IMR-90 (cell line): ENCODE data around the gene CCDC200. TPM values are rescaled to one million over a fixed set of nuclear protein-coding genes. Genes with fewer than 3 reads are reported as not detected.

ENCODE experiments used
- ATAC-seq: fragments of 200-7000 bp; cut with Tn5 transposase; 2 replicates; pipeline ENCODE4 v1.9.1; 2020; ENCODE audit warnings: low read depth, mild to moderate bottlenecking, moderate library complexity
- BruUV-seq: library from RNA; stranded (reverse); fragments of 400-500 nt; replicated peaks from 2 replicates; lab custom pipeline; 2021; lab: Mats Ljungman, UMichigan
- CTCF ChIA-PET: fragments of 300-600 bp; formaldehyde crosslinking; extraction: SDS; loops from one replicate; lab custom pipeline; 2021; ENCODE audit warnings: antibody characterized with exemption; lab: Yijun Ruan, JAX
- POLR2A ChIA-PET: fragments of 300-600 bp; sonication (Branson Sonifier 250); formaldehyde crosslinking; loops from one replicate; lab custom pipeline; 2022; ENCODE audit warnings: antibody characterized with exemption; ENCODE audit not compliant: unreplicated experiment; lab: Charles Lee
- DNase-seq: peaks from one replicate; pipeline ENCODE4 v3.0.0; 2013
- H2AFZ ChIP-seq: replicated peaks from 2 replicates; pipeline ENCODE3; 2013; ENCODE audit warnings: low read length, mild to moderate bottlenecking; ENCODE audit not compliant: poor library complexity
- H2AK5ac ChIP-seq: 2 replicates; pipeline ENCODE4 v1.6.1; 2013; ENCODE audit warnings: low read depth, low read length, inconsistent platforms
- H2AK9ac ChIP-seq: replicated peaks from 2 replicates; pipeline ENCODE3; 2013; ENCODE audit warnings: mild to moderate bottlenecking, low read depth, low read length, moderate library complexity; ENCODE audit not compliant: poor library complexity
- H2BK120ac ChIP-seq: 2 replicates; pipeline ENCODE4 v1.6.1; 2013; ENCODE audit warnings: low read depth, low read length, inconsistent platforms
- H2BK15ac ChIP-seq: 3 replicates; pipeline ENCODE4 v1.6.1; 2013; ENCODE audit warnings: low read depth, low read length, inconsistent platforms
- H2BK20ac ChIP-seq: 2 replicates; pipeline ENCODE4 v1.6.1; 2013; ENCODE audit warnings: low read depth, mild to moderate bottlenecking, inconsistent platforms, low read length, moderate library complexity
- H2BK5ac ChIP-seq: 2 replicates; pipeline ENCODE4 v1.6.1; 2013; ENCODE audit warnings: mild to moderate bottlenecking, low read depth, low read length, inconsistent platforms; ENCODE audit not compliant: poor library complexity, severe bottlenecking
- H3K14ac ChIP-seq: replicated peaks from 2 replicates; pipeline ENCODE4 v1.6.1; 2013; ENCODE audit warnings: low read depth, low read length, inconsistent platforms
- H3K18ac ChIP-seq: 2 replicates; pipeline ENCODE4 v1.6.1; 2013; ENCODE audit warnings: low read depth, low read length, control low read depth
- H3K23ac ChIP-seq: 2 replicates; pipeline ENCODE4 v1.6.1; 2013; ENCODE audit warnings: low read depth, low read length, inconsistent platforms
- H3K27ac ChIP-seq: 2 replicates; pipeline ENCODE4 v1.5.1; 2013; ENCODE audit warnings: mild to moderate bottlenecking, control low read depth, low read length; ENCODE audit not compliant: insufficient read depth
- H3K27me3 ChIP-seq: 2 replicates; pipeline ENCODE4 v1.6.1; 2013; ENCODE audit warnings: low read length; ENCODE audit not compliant: control insufficient read depth, insufficient read depth
- H3K36me3 ChIP-seq: 2 replicates; pipeline ENCODE4 v1.6.1; 2013; ENCODE audit warnings: low read length, mixed read lengths; ENCODE audit not compliant: control insufficient read depth, insufficient read depth
- H3K4ac ChIP-seq: 2 replicates; pipeline ENCODE4 v1.6.1; 2013; ENCODE audit warnings: low read depth, low read length, inconsistent platforms
- H3K4me1 ChIP-seq: 2 replicates; pipeline ENCODE4 v1.6.1; 2013; ENCODE audit warnings: low read length, mixed read lengths; ENCODE audit not compliant: control insufficient read depth, insufficient read depth
- H3K4me2 ChIP-seq: 2 replicates; pipeline ENCODE4 v1.6.1; 2013; ENCODE audit warnings: low read depth, mild to moderate bottlenecking, control low read depth, low read length, moderate library complexity
- H3K4me3 ChIP-seq: 2 replicates; pipeline ENCODE4 v1.5.1; 2013; ENCODE audit warnings: low read depth, mild to moderate bottlenecking, control low read depth, low read length, moderate library complexity; ENCODE audit not compliant: insufficient read depth
- H3K56ac ChIP-seq: 2 replicates; pipeline ENCODE4 v1.6.1; 2013; ENCODE audit warnings: low read length, inconsistent platforms; ENCODE audit not compliant: insufficient read depth; ENCODE audit errors: extremely low read depth
- H3K79me1 ChIP-seq, 2 experiments: 2 replicates each; pipeline ENCODE4 v1.6.1; 2013; ENCODE audit warnings: low read length in 2 of 2, inconsistent platforms in 1 of 2, low read depth in 1 of 2
- H3K9ac ChIP-seq: 2 replicates; pipeline ENCODE4 v1.6.1; 2013; ENCODE audit warnings: low read depth, low read length, control low read depth
- H3K9me1 ChIP-seq: 2 replicates; pipeline ENCODE4 v1.6.1; 2013; ENCODE audit warnings: low read length, inconsistent platforms; ENCODE audit not compliant: insufficient read depth
- H3K9me3 ChIP-seq: 2 replicates; pipeline ENCODE4 v1.6.1; 2013; ENCODE audit warnings: low read length; ENCODE audit not compliant: control insufficient read depth, insufficient read depth
- H4K20me1 ChIP-seq: 2 replicates; pipeline ENCODE4 v1.6.1; 2013; ENCODE audit warnings: low read length, inconsistent platforms; ENCODE audit not compliant: insufficient read depth
- H4K5ac ChIP-seq: 2 replicates; pipeline ENCODE4 v1.6.1; 2013; ENCODE audit warnings: mild to moderate bottlenecking, low read depth, low read length, control low read depth
- H4K8ac ChIP-seq, 2 experiments: 2 replicates each; pipeline ENCODE4 v1.6.1; 2013; ENCODE audit warnings: low read depth in 2 of 2, low read length in 2 of 2, control low read depth in 1 of 2, inconsistent platforms in 1 of 2
- H4K91ac ChIP-seq: 2 replicates; pipeline ENCODE4 v1.6.1; 2013; ENCODE audit warnings: low read depth, low read length, inconsistent platforms; ENCODE audit not compliant: insufficient read depth
- BHLHE40 ChIP-seq: fragments of 150-350 bp; IDR thresholded peaks from 2 replicates; pipeline ENCODE4 v1.6.1; 2016; ENCODE audit warnings: mild to moderate bottlenecking, low read depth, low read length
- CEBPB ChIP-seq: IDR thresholded peaks from 2 replicates; pipeline ENCODE4 v1.6.1; 2012; ENCODE audit warnings: low read depth, low read length, improper control_type of control experiment
- CHD1 ChIP-seq: IDR thresholded peaks from 2 replicates; pipeline ENCODE4 v1.6.1; 2012; ENCODE audit warnings: low read depth, low read length, improper control_type of control experiment
- CTCF ChIP-seq: conservative IDR thresholded peaks from 2 replicates; pipeline ENCODE4 v1.5.1; 2012; ENCODE audit warnings: mild to moderate bottlenecking, low read depth, low read length, improper control_type of control experiment
- FOS ChIP-seq: fragments of 150-350 bp; IDR thresholded peaks from 2 replicates; pipeline ENCODE4 v1.6.1; 2016; ENCODE audit warnings: low read depth, low read length
- MAFK ChIP-seq: IDR thresholded peaks from 2 replicates; pipeline ENCODE4 v1.6.1; 2012; ENCODE audit warnings: low read depth, low read length, improper control_type of control experiment
- MAZ ChIP-seq: IDR thresholded peaks from 2 replicates; pipeline ENCODE4 v1.6.1; 2012; ENCODE audit warnings: low read depth, mild to moderate bottlenecking, low read length, improper control_type of control experiment, moderate library complexity, borderline replicate concordance
- NFE2L2 ChIP-seq: fragments of 150-350 bp; IDR thresholded peaks from 2 replicates; pipeline ENCODE4 v1.6.1; 2016; ENCODE audit warnings: low read depth, mild to moderate bottlenecking, low read length
- POLR2A ChIP-seq: IDR thresholded peaks from 2 replicates; pipeline ENCODE4 v1.6.1; 2012; ENCODE audit warnings: mild to moderate bottlenecking, low read depth, low read length
- RAD21 ChIP-seq: IDR thresholded peaks from 2 replicates; pipeline ENCODE4 v1.6.1; 2012; ENCODE audit warnings: low read length, improper control_type of control experiment
- RCOR1 ChIP-seq: IDR thresholded peaks from 2 replicates; pipeline ENCODE4 v1.6.1; 2012; ENCODE audit warnings: mild to moderate bottlenecking, low read length, improper control_type of control experiment; ENCODE audit not compliant: insufficient replicate concordance
- RFX5 ChIP-seq: IDR thresholded peaks from 2 replicates; pipeline ENCODE4 v1.8.0; 2012; ENCODE audit warnings: low read depth, mild to moderate bottlenecking, low read length, moderate library complexity
- SMC3 ChIP-seq: fragments of 150-350 bp; IDR thresholded peaks from 2 replicates; pipeline ENCODE4 v1.6.1; 2016; ENCODE audit warnings: low read depth, mild to moderate bottlenecking, antibody characterized with exemption, low read length, moderate library complexity
- USF2 ChIP-seq: fragments of 150-350 bp; IDR thresholded peaks from 2 replicates; pipeline ENCODE4 v1.6.1; 2017; ENCODE audit warnings: mild to moderate bottlenecking, antibody characterized with exemption, low read length, low read depth
- WGBS, 2 experiments: methylation state at CpG; one replicate each; pipeline versions ENCODE4 v1.1.5 to v1.1.7; 2013; ENCODE audit warnings: missing lambda C conversion rate in 2 of 2; ENCODE audit not compliant: insufficient read length in 1 of 2; ENCODE audit errors: extremely low coverage in 2 of 2; 5-methylcytosine and 5-hydroxymethylcytosine counted together
- dilution Hi-C: fragments of 300-500 bp; cut with HindIII; formaldehyde crosslinking; loops from one replicate; pipeline ENCODE4 v1.14.3; 2018; ENCODE audit warnings: low sequenced_read_pairs; ENCODE audit not compliant: unreplicated experiment
- in situ Hi-C: fragments of 300-500 bp; cut with MboI; formaldehyde crosslinking; loops from 3 replicates; pipeline ENCODE4 v1.14.3; 2019; ENCODE audit warnings: low sequenced_read_pairs, inconsistent platforms, mixed read lengths
- intact Hi-C: fragments of 100-400 bp; cut with micrococcal nuclease; formaldehyde crosslinking; loops from 2 replicates; pipeline ENCODE4 v1.10.0; 2022
- polyA plus RNA-seq, 3 experiments: library from polyadenylated mRNA; depleted of rRNA; stranded (reverse); fragments of >200 nt; gene quantifications; 2 replicates each; pipeline ENCODE4 v1.2.3, GENCODE V29; 2012; ENCODE audit warnings: low replicate concordance in 1 of 3
- total RNA-seq: library from RNA; depleted of rRNA; stranded (reverse); fragments of >200 nt; gene quantifications from 2 replicates; pipeline ENCODE4 v1.2.3, GENCODE V29; 2012

CCDC200 gene
- total and polyA plus RNA-seq, 2 of the 4 experiments (the other 2 are of a cell fraction), result not detected

- H3K14ac ChIP-seq, result peak overlapping the region; percentile 91
- no peaks in the 10 kb centered on the region for H3K27me3 ChIP-seq
- in situ Hi-C loops (loop anchor here (5.0 kb wide), 1 partner anchor 145 kb away; the partner anchor contains the start of gene RND2), intact Hi-C loops (loop anchor here (1.0 to 5.0 kb wide), 2 partner anchors 45 to 148 kb away; partner anchors contain the start of gene BRCA1), dilution Hi-C loops (no loop called here)
- peak overlapping the region; percentile 94 for H3K9ac ChIP-seq
- ChIA-PET POLR2A (interaction anchor here (0.6 to 2.0 kb wide), 6 partner anchors 144 to 196 kb away, joined by 3 to 12 read pairs (median 8); partner anchors contain the start of gene RPL27), CTCF (interaction anchor here (2.3 kb wide), 1 partner anchor 147 kb away, joined by 15 read pairs; no protein-coding TSS in a partner anchor)
- peak overlapping the region; percentile 99 for H3K23ac ChIP-seq
- H3K4me2 ChIP-seq, result peak overlapping the region; percentile 86
- H4K91ac ChIP-seq, result peak overlapping the region; percentile 94
- H2AK9ac ChIP-seq, result peak overlapping the region; percentile 95
- H3K79me1 ChIP-seq, result peaks cover 3 to 61% of the 10 kb centered on the region in 2 experiments; a peak in 3 of 4 replicates
- peak overlapping the region; percentile 92 for H2AFZ ChIP-seq
- H3K18ac ChIP-seq, result peak overlapping the region; percentile 76
- H2BK20ac ChIP-seq, result peak overlapping the region; percentile 68
- peak overlapping the region; percentile 89 for H2AK5ac ChIP-seq
- H3K4me1 ChIP-seq, result peaks cover 2% of the 10 kb centered on the region; the same call in 1 of the 2 replicates
- peaks cover 9% of the 10 kb centered on the region; the same call in 1 of the 2 replicates for H4K20me1 ChIP-seq
- peak overlapping the region; percentile 86 for H2BK120ac ChIP-seq
- H3K27ac ChIP-seq, result peak overlapping the region; percentile 98
- peak overlapping the region; percentile 75 for H3K4me3 ChIP-seq
- TSS peak; percentile 84 for BruUV-seq
- H3K9me1 ChIP-seq, result no peaks in the 10 kb centered on the region
- H3K9me3 ChIP-seq, result no peaks in the 10 kb centered on the region
- DNase-seq (peak; percentile 95), ATAC-seq (peak; percentile 19)
- peak overlapping the region; percentile 64 for H2BK15ac ChIP-seq
- H3K4ac ChIP-seq, result peak overlapping the region; percentile 93
- H4K5ac ChIP-seq, result peak overlapping the region; percentile 69
- H4K8ac ChIP-seq, result peak overlapping the region; percentile 71 to 84
- WGBS, 2 experiments, result 24% methylated on average over 4 of the region's 12 CpGs; no CpG with 5 or more reads in 1 of the 2 experiments
- H3K56ac ChIP-seq, result peak overlapping the region; percentile 95
- H2BK5ac ChIP-seq, result peak overlapping the region; percentile 97
- peaks cover 6% of the 10 kb centered on the region for H3K36me3 ChIP-seq
- TF ChIP-seq MAFK (no peak; the same call in 1 of the 2 replicates), CHD1 (no peak), SMC3 (peak; percentile 18; the same call in 1 of the 2 replicates), POLR2A (0 out of 2 replicates have a peak, but pooled peaks have one; percentile 1), RFX5 (no peak), BHLHE40 (peak; percentile 17; the same call in 1 of the 2 replicates), NFE2L2 (no peak), RAD21 (no peak), CEBPB (peak; percentile 56; the same call in 1 of the 2 replicates), RCOR1 (no peak), CTCF (peak; percentile 37), MAZ (no peak), FOS (no peak), USF2 (no peak)
Measured at GRCh38 chr17:43171586-43172487, 56.6 kb downstream of the CCDC200 start.
